Psoas muscle (tissue), 8 donors: ENCODE measurements around the gene BNIPL. TPM values are rescaled to one million over a fixed set of nuclear protein-coding genes. Genes with fewer than 3 reads are reported as not detected.
A peak's percentile ranks its signal among the peaks of the same experiment; 100 is the strongest.

Experiments used
- ATAC-seq, 4 donors: fragments of 200-7000 bp; cut with Tn5 transposase; one replicate each; pipeline ENCODE4 v1.9.1; 2020; ENCODE audit warnings: moderate library complexity in 3 of 4, mild to moderate bottlenecking in 2 of 4
- DNase-seq, 2 donors: peaks; one replicate each; pipeline ENCODE4 v3.0.0-alpha.2; 2020
- H3K27ac ChIP-seq: fragments of 200-600 bp; one replicate; pipeline ENCODE4 v1.8.0; 2022
- H3K27me3 ChIP-seq, 3 donors: fragments of 200-600 bp in 1 of 3; one replicate each; pipeline versions ENCODE4 v1.6.1 to v1.8.0; 2013 to 2022; ENCODE audit warnings: low read length in 2 of 3, mild to moderate bottlenecking in 2 of 3, moderate library complexity in 1 of 3; ENCODE audit not compliant: insufficient read depth in 3 of 3
- H3K36me3 ChIP-seq, 2 donors: fragments of 200-600 bp in 1 of 2; one replicate each; pipeline versions ENCODE4 v1.6.1 to v1.8.0; 2013 to 2022; ENCODE audit warnings: low read depth in 1 of 2, mild to moderate bottlenecking in 1 of 2, moderate library complexity in 1 of 2; ENCODE audit not compliant: insufficient read depth in 1 of 2
- H3K4me1 ChIP-seq: fragments of 200-600 bp; one replicate; pipeline ENCODE4 v1.8.0; 2022
- H3K4me3 ChIP-seq: fragments of 200-600 bp; one replicate; pipeline ENCODE4 v1.8.0; 2022; ENCODE audit warnings: mild to moderate bottlenecking
- H3K9me3 ChIP-seq: fragments of 200-600 bp; one replicate; pipeline ENCODE4 v1.8.0; 2022
- WGBS, 3 donors: extraction: QIAGEN DNeasy Blood & Tissue Kit; methylation state at CpG; one replicate each; pipeline versions ENCODE4 v1.1.6 to v1.1.7; 2013; 5-methylcytosine and 5-hydroxymethylcytosine counted together
- intact Hi-C, 2 donors: fragments of 100-400 bp; cut with DNase I; formaldehyde crosslinking; loops; one replicate each; pipeline versions ENCODE4 v1.11.0 to v1.14.2; 2022
- polyA plus RNA-seq, 3 donors: library from polyadenylated mRNA; stranded (reverse); fragments of 200-250 nt; gene quantifications; one replicate each; pipeline ENCODE4 v1.2.3, GENCODE V29; 2013
- total RNA-seq, 4 donors: library from RNA; stranded (reverse); fragmentation: NEBNext Ultra II Directional in 2 of 4; extraction: Animal tissue kit (Norgen Biotek cat#: 25700) in 2 of 4; gene quantifications; one replicate each; pipeline versions ENCODE4 v1.2.1 to v1.2.4, GENCODE V29; 2021 to 2023
- TF ChIP-seq, protein P1 (sequence below): fragments of 200-600 bp; IDR thresholded peaks from one replicate; pipeline ENCODE4 v1.8.0; 2022; ENCODE audit warnings: antibody characterized with exemption
- donor health status: healthy with polysubstance abuse.
- donor health status: DM: no; HTN: no; CAD: no; lungs with moderate emphysema.
- donor health status: Bipolar disorder and iron deficiency.
- donor health status: healthy.
- donor health status: DM: yes; HTN: yes; CAD: no.
- donor health status: DM: no; HTN: no; CAD: no.
- donor health status: DM: no; HTN: no; CAD: no.
- donor health status: DM: yes; HTN: yes; CAD: no.

The BNIPL gene
- total and polyA plus RNA-seq, 7 donors: 0.04 to 0.96 (median 0.10) TPM

DNA sequence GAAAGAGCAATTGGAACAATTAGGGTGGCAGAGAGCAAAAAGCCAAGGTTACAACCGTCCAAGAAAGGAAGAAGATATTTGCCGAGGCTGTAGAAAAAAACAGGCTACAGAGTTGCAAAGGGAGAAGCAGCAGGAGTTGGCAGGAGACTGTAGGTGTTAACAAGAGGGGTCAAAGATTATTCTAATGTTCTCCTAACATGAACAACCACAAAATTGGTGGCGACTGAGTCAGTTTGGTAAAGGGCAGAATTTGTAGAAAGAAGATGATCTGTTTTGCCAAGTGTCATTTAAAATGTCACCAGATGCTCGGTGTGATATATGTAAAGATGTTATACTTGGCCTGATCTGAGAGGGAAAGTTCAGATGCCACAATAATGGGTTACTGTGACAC, 28.5 kb upstream of the BNIPL start:
- peaks cover 56% of the 10 kb centered on the region for H3K4me1 ChIP-seq
- intact Hi-C loops: no loop called here
- peak overlapping the region; percentile 75 for H3K4me3 ChIP-seq

DNA sequence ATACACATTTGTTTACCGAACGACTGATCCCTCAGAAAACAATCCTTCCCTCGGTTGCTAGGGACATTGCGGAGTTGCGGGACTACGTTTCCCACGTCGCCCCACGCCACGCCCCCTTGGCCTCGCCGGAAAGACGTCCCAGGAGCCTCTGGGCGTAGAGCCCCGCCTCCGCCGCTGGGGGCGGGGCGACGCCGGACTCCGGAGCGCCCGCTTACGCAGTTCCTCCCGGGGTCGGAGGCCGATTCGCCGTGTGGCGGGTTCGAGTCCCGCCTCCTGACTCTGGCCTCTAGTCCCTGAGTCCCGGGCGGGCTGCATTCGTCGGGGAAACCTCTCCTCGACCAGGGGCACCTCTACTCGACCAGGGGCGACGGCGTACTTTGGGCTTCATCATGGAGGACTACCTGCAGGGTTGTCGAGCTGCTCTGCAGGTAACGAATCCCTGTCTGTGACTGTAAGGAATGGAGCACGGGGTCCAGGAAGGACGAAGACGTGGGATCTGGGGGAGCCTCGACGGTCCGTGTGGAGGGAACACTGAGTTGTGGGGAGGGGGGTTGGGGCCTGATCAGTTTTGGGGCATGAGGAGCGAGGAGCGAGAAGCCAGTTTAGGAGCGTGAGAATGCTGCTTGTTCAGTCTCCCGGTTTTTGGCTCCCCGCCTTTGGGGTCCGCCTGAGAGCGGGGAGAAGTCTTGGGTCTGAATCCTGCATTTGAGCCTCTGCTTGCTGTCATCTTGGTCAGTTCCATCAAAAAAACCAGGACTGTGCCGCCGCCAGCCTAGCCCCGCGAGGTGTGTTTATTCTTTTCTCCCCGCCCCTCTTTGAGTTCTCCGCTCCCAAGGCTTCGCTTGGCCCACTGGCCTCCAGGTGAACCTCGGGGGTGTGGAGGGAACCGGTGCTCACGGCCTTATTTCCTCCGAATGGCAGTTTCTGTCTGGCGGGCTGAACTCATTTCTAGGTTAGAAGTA, 27.9 kb upstream of the BNIPL start, which contains the start of gene PRUNE1:
Gene PRUNE1, plus strand, starts transcription at position 206 of the 962 bp plus-strand sequence. Its CDS starts 184 bp downstream, at position 390.
- intact Hi-C loops: no loop called here
- TF ChIP-seq, protein P1, sequence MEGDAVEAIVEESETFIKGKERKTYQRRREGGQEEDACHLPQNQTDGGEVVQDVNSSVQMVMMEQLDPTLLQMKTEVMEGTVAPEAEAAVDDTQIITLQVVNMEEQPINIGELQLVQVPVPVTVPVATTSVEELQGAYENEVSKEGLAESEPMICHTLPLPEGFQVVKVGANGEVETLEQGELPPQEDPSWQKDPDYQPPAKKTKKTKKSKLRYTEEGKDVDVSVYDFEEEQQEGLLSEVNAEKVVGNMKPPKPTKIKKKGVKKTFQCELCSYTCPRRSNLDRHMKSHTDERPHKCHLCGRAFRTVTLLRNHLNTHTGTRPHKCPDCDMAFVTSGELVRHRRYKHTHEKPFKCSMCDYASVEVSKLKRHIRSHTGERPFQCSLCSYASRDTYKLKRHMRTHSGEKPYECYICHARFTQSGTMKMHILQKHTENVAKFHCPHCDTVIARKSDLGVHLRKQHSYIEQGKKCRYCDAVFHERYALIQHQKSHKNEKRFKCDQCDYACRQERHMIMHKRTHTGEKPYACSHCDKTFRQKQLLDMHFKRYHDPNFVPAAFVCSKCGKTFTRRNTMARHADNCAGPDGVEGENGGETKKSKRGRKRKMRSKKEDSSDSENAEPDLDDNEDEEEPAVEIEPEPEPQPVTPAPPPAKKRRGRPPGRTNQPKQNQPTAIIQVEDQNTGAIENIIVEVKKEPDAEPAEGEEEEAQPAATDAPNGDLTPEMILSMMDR: no peak
- peaks cover 0 to 10% of the 10 kb centered on the region in 2 donors for H3K36me3 ChIP-seq

More for the DNA sequence above, 28.5 kb upstream of the BNIPL start:
- ATAC-seq (no peak), DNase-seq (no peak)
- H3K27me3 ChIP-seq: no peaks in the 10 kb centered on the region
- WGBS, 3 donors: 5 to 11% (median 10%) methylated on average over 4 of the region's 4 CpGs
- H3K9me3 ChIP-seq: no peaks in the 10 kb centered on the region
- peak overlapping the region; percentile 89 for H3K27ac ChIP-seq
- H3K36me3 ChIP-seq: peaks cover 0 to 9% of the 10 kb centered on the region in 2 donors
- TF ChIP-seq, protein P1: no peak

DNA sequence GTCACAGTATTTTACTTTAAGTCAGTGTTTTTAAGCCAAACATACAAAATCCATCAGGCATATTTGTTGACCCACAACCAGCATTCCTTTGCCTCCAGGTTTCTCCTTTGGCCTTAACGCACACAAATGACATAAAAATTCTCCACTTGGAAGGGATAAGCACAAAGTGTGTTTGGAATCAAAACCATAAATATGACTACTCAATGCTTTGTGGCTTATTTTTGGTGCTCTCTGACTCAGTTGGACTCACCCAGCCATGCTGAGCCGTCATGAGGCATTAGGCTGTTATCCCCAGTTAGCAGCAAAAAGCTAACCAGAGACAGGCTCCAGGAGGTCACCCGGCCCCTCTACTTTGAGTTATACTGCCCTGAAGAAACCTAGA, 27.2 kb upstream of the BNIPL start:
- H3K4me3 ChIP-seq: peak overlapping the region; percentile 75
- no peaks in the 10 kb centered on the region for H3K27me3 ChIP-seq
- peak overlapping the region; percentile 89 for H3K27ac ChIP-seq
- ATAC-seq (no peak), DNase-seq (no peak)
- intact Hi-C loops: no loop called here
- peaks cover 43% of the 10 kb centered on the region for H3K4me1 ChIP-seq
- WGBS, 3 donors: 38 to 61% (median 44%) methylated on average over 3 of the region's 3 CpGs
- TF ChIP-seq, protein P1: no peak
- H3K9me3 ChIP-seq: no peaks in the 10 kb centered on the region
- H3K36me3 ChIP-seq: peaks cover 0 to 16% of the 10 kb centered on the region in 2 donors

More for the DNA sequence above, 27.9 kb upstream of the BNIPL start, which contains the start of gene PRUNE1:
- WGBS, 3 donors: 1% methylated on average over 64 to 69 of the region's 69 CpGs
- Histone ChIP-seq H3K27me3 (no peaks in the 10 kb centered on the region), H3K9me3 (no peaks in the 10 kb centered on the region), H3K4me1 (peaks cover 49% of the 10 kb centered on the region), H3K4me3 (peak within 1 kb of the TSS; percentile 75), H3K27ac (peak within 1 kb of the TSS; percentile 89)
- ATAC-seq (peak; percentile 92 to 96 (median 93)), DNase-seq (peak; percentile 97 to 99)

DNA sequence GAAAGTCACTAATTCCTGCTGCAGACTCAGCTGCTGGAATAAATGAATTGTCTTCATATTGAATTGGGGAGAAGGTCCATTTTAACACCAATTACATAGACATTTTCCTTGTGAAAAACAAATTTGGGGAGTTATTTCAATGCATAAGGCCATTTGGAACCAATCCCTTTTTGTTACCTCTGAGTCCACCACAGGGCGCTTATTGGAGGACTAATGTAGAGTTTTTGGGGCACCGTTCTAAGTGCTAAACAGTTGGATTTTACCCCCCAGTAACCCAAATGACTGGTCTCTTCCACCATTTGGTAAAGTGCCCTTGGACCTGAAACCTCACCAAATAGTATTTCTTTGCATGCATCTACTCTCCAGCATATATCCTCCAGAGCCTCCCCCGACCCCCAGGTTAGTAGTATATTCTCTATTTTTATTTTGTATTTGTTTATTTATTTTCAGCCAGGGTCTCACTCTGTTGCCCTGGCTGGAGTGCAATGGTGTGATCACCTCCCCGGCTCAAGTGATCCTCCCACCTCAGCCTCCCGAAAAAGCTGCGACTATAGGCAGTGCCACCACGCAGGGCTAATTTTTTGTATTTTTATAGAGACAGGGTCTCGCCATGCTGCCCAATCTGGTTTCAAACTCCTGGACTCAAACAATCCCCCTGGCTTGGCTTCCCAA, 26.6 kb upstream of the BNIPL start:
- Histone ChIP-seq H3K27me3 (no peaks in the 10 kb centered on the region), H3K4me1 (peaks cover 37% of the 10 kb centered on the region), H3K9me3 (no peaks in the 10 kb centered on the region), H3K4me3 (peak overlapping the region; percentile 75), H3K27ac (peak overlapping the region; percentile 89), H3K36me3 (peaks cover 0 to 16% of the 10 kb centered on the region in 2 donors)
- TF ChIP-seq, protein P1: no peak
- intact Hi-C loops: no loop called here
- DNase-seq (no peak), ATAC-seq (no peak)
- 97% methylated on average over 8 of the region's 8 CpGs for WGBS, 3 donors
